ENCODE measurements around the gene HEMGN. TPM values are rescaled to one million over a fixed set of nuclear protein-coding genes. Genes with fewer than 3 reads are reported as not detected.

The HEMGN gene
- total RNA-seq, 1 donor from 2014 or later, result not detected

- TF ChIP-seq CTCF (IDR thresholded peaks at IDR 0.05), result no peak
- peaks cover 22% of the 10 kb centered on the region for H3K36me3 Mint-ChIP-seq (ENCODE audit: low read depth)
- H3K27ac Mint-ChIP-seq (ENCODE audit: unreplicated experiment), result no peak overlapping the region
- H3K4me3 Mint-ChIP-seq (ENCODE audit: unreplicated experiment), result no peak overlapping the region
- no peaks in the 10 kb centered on the region for H3K27me3 Mint-ChIP-seq (ENCODE audit: low read depth)
- no peaks in the 10 kb centered on the region for H3K4me1 Mint-ChIP-seq (ENCODE audit: low read depth)
- H3K9me3 Mint-ChIP-seq (ENCODE audit: low read depth), result no peaks in the 10 kb centered on the region
- no peak for DNase-seq (ENCODE audit: low spot score)
These were observed 29.3 kb downstream of the HEMGN start for GRCh38 chr9:97908705-97909104.

DNA sequence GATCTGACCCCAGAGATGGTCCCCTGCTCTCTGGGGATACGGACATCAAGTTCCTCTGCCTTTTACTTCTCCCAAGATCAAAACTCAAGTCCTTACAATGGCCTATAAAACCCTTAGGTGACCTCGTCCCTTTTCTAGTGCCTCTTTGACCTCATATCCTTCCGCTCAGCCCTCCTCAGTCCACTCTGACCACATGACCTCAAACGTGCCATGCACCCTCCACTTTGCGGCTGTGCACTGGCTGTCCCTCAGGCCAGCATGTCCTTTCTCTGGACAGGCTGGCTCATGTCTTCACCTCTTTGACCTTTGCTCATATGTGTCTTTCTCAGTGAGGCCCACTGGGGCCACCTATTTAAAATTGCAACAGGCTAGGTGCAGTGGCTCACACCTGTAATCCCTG, 30.3 kb downstream of the HEMGN start:
- DNase-seq (ENCODE audit: low spot score), result no peak
- Mint-ChIP-seq H3K4me1 (ENCODE audit: low read depth) (no peaks in the 10 kb centered on the region), H3K27me3 (ENCODE audit: low read depth) (no peaks in the 10 kb centered on the region), H3K4me3 (ENCODE audit: unreplicated experiment) (no peak overlapping the region), H3K27ac (ENCODE audit: unreplicated experiment) (no peak overlapping the region), H3K36me3 (ENCODE audit: low read depth) (peaks cover 20% of the 10 kb centered on the region), H3K9me3 (ENCODE audit: low read depth) (no peaks in the 10 kb centered on the region)
- TF ChIP-seq CTCF (IDR thresholded peaks at IDR 0.05), result no peak

DNA sequence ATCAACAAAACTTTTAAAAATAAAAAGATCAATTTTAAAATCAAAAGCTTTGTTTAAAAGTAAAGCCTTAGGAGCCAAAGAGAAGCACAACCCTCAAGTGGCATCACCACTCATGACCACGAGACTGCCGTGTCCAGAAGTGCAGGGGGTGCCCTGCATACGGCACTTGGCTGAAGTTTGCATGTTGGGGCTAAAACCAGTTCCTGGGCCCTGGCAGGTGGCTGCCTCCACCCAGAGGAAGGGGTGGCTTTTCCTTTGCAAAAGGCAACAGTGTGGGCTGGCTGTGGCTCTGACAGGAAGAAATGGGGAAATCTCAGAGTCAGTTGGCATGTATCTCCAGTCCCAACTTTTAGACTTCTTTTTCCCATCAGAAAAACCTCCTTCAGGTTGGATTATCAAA, 30.9 kb downstream of the HEMGN start:
- no peaks in the 10 kb centered on the region for H3K4me1 Mint-ChIP-seq (ENCODE audit: low read depth)
- H3K36me3 Mint-ChIP-seq (ENCODE audit: low read depth), result peaks cover 19% of the 10 kb centered on the region
- no peaks in the 10 kb centered on the region for H3K9me3 Mint-ChIP-seq (ENCODE audit: low read depth)
- no peak overlapping the region for H3K27ac Mint-ChIP-seq (ENCODE audit: unreplicated experiment)
- no peak overlapping the region for H3K4me3 Mint-ChIP-seq (ENCODE audit: unreplicated experiment)
- no peaks in the 10 kb centered on the region for H3K27me3 Mint-ChIP-seq (ENCODE audit: low read depth)
- TF ChIP-seq CTCF (IDR thresholded peaks at IDR 0.05), result no peak
- DNase-seq (ENCODE audit: low spot score), result no peak

GRCh38 chr9:97906236-97906831, 31.6 kb downstream of the HEMGN start:
- Mint-ChIP-seq H3K4me3 (ENCODE audit: unreplicated experiment) (no peak overlapping the region), H3K27me3 (ENCODE audit: low read depth) (no peaks in the 10 kb centered on the region), H3K36me3 (ENCODE audit: low read depth) (peaks cover 16% of the 10 kb centered on the region), H3K9me3 (ENCODE audit: low read depth) (no peaks in the 10 kb centered on the region), H3K4me1 (ENCODE audit: low read depth) (no peaks in the 10 kb centered on the region), H3K27ac (ENCODE audit: unreplicated experiment) (no peak overlapping the region)
- TF ChIP-seq CTCF (IDR thresholded peaks at IDR 0.05), result no peak
- DNase-seq (ENCODE audit: low spot score), result no peak

GRCh38 chr9:97905228-97905627, 32.7 kb downstream of the HEMGN start:
- Mint-ChIP-seq H3K27me3 (ENCODE audit: low read depth) (no peaks in the 10 kb centered on the region), H3K36me3 (ENCODE audit: low read depth) (peaks cover 13% of the 10 kb centered on the region), H3K4me1 (ENCODE audit: low read depth) (no peaks in the 10 kb centered on the region), H3K9me3 (ENCODE audit: low read depth) (no peaks in the 10 kb centered on the region), H3K27ac (ENCODE audit: unreplicated experiment) (no peak overlapping the region), H3K4me3 (ENCODE audit: unreplicated experiment) (no peak overlapping the region)
- TF ChIP-seq CTCF (IDR thresholded peaks at IDR 0.05), result no peak
- no peak for DNase-seq (ENCODE audit: low spot score)
